GM06990 (cell line): ENCODE measurements around the gene TMEM52B.

Experiments
- DNase-seq: peaks from one replicate; pipeline ENCODE4 v3.0.0-alpha.2; 2011; ENCODE audit not compliant: insufficient read length; ENCODE audit errors: extremely low read depth
- H3K27me3 ChIP-seq: replicated peaks from 2 replicates; pipeline ENCODE4 v1.6.0; 2011; ENCODE audit warnings: low read length; ENCODE audit not compliant: control insufficient read depth, insufficient read depth
- H3K36me3 ChIP-seq: 2 replicates; pipeline ENCODE4 v1.5.1; 2011; ENCODE audit warnings: low read length; ENCODE audit not compliant: control insufficient read depth, insufficient read depth
- H3K4me3 ChIP-seq: replicated peaks from 2 replicates; pipeline ENCODE4 v1.5.1; 2011; ENCODE audit warnings: low read depth, mild to moderate bottlenecking, control low read depth, low read length
- TF ChIP-seq, protein P1 (sequence below): IDR thresholded peaks from 2 replicates; pipeline ENCODE4 v1.5.1; 2011; ENCODE audit warnings: low read length, control low read depth, mild to moderate bottlenecking, inconsistent platforms; ENCODE audit not compliant: insufficient read depth, poor library complexity, severe bottlenecking

TMEM52B gene

DNA sequence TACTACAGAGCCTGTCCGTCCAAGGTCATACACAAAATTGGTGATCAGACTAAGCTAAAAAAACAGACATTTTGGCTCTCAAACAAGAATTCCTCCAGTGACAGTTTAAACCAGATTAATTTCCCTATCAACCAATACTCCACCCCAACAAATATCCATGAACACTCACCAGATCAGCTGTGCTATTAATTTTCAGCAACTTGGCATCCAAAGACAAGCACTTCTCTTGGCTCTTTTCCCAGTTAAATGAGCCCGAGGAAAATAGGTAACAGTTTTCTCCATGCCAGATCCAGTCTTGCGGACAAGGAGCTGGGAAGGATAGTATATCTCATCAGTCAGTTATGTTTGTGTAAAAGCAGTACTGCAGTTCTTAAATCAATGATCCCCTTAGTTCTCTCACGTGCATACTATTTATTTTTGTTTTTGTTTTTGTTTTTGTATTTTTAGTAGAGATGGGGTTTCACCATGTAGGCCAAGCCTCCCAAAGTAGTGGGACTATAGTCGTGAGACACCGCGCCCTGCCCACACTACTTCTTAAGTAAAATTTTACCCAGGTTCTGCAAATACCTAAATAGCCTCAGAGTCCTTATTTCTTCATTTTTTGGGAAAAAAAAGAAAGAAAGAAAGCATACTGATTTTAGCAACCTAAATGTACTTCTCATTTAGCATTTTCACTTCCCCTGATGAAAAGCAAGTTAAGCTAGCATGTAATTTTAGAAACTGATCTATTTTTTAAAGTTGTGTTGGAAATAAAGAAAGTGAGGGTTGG, 18.0 kb upstream of the TMEM52B start:
- H3K4me3 ChIP-seq, result no peak overlapping the region
- no peak for DNase-seq
- TF ChIP-seq, protein P1, sequence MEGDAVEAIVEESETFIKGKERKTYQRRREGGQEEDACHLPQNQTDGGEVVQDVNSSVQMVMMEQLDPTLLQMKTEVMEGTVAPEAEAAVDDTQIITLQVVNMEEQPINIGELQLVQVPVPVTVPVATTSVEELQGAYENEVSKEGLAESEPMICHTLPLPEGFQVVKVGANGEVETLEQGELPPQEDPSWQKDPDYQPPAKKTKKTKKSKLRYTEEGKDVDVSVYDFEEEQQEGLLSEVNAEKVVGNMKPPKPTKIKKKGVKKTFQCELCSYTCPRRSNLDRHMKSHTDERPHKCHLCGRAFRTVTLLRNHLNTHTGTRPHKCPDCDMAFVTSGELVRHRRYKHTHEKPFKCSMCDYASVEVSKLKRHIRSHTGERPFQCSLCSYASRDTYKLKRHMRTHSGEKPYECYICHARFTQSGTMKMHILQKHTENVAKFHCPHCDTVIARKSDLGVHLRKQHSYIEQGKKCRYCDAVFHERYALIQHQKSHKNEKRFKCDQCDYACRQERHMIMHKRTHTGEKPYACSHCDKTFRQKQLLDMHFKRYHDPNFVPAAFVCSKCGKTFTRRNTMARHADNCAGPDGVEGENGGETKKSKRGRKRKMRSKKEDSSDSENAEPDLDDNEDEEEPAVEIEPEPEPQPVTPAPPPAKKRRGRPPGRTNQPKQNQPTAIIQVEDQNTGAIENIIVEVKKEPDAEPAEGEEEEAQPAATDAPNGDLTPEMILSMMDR, result no peak

GRCh38 chr12:10163084-10163483, 15.7 kb upstream of the TMEM52B start:
- no peak for DNase-seq
- TF ChIP-seq, protein P1, result no peak
- no peak overlapping the region for H3K4me3 ChIP-seq
- H3K27me3 ChIP-seq, result no peaks in the 10 kb centered on the region
- H3K36me3 ChIP-seq, result no peaks in the 10 kb centered on the region

More for the DNA sequence above, 18.0 kb upstream of the TMEM52B start:
- Histone ChIP-seq H3K36me3 (no peaks in the 10 kb centered on the region), H3K27me3 (no peaks in the 10 kb centered on the region)

DNA sequence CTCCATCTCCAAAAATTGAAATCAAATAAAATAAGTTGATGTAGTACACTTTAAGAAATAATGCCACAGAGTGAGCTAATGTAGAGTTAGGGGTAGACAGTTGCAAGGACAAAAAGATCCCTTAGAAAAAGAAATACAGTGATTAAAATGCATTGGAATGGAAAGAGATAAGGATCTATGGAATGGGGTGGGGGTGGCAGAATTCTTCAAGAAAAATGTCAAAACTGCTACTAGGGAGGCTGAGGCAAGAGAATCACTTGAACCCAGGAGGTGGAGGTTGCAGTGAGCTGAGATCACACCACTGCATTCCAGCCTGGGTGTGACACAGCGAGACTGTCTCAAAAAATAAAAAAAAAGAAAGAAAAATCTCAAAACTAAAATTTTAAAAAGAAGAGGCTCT, 13.4 kb upstream of the TMEM52B start:
- no peak for DNase-seq
- no peak overlapping the region for H3K4me3 ChIP-seq

GRCh38 chr12:10167599-10167998, 11.2 kb upstream of the TMEM52B start:
- Histone ChIP-seq H3K36me3 (no peaks in the 10 kb centered on the region), H3K4me3 (no peak overlapping the region), H3K27me3 (no peaks in the 10 kb centered on the region)
- no peak for DNase-seq
- TF ChIP-seq, protein P1, result no peak

More for the DNA sequence above, 13.4 kb upstream of the TMEM52B start:
- H3K36me3 ChIP-seq, result no peaks in the 10 kb centered on the region
- no peaks in the 10 kb centered on the region for H3K27me3 ChIP-seq
- TF ChIP-seq, protein P1, result no peak

DNA sequence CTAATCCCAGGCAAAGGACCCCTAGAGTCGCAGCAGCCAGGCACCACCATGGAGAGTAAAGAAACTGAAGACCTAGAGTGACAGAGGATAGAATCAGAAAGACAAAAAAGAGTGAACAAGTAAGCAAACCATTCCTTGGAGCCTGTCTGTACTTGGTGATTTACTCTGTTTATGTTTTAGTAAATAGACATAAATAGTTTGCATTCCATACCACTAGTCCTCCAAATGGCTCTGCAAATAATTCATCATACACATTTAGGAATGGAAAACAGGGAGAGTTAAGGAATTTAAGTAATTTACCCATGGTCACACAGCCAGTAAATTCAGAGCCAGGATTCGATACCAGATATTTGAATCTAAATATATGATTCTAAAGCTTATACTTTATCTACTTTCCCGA, 9.7 kb upstream of the TMEM52B start:
- Histone ChIP-seq H3K4me3 (no peak overlapping the region), H3K36me3 (no peaks in the 10 kb centered on the region), H3K27me3 (no peaks in the 10 kb centered on the region)
- TF ChIP-seq, protein P1, result no peak
- DNase-seq, result no peak
